H1 (cell line): ENCODE data around the gene DMBT1. TPM values are rescaled to one million over a fixed set of nuclear protein-coding genes. Genes with fewer than 3 reads are reported as not detected.

Experiments
- CTCF ChIA-PET: fragments of 300-600 bp; sonication (Branson Sonifier 250); formaldehyde crosslinking; loops from one replicate; lab custom pipeline; 2021; ENCODE audit not compliant: partially characterized antibody; lab: Charles Lee
- POLR2A ChIA-PET: fragments of 300-600 bp; sonication (Branson Sonifier 250); formaldehyde crosslinking; loops from one replicate; lab custom pipeline; 2021; ENCODE audit warnings: inconsistent platforms; ENCODE audit not compliant: partially characterized antibody; lab: Charles Lee
- DNase-seq, 2 experiments: peaks; one replicate each; pipeline versions ENCODE4 v3.0.0 to v3.0.0-alpha.2; 2010 to 2022; ENCODE audit warnings: low spot score in 2 of 2, low read depth in 1 of 2, mixed read lengths in 1 of 2
- FAIRE-seq: peaks from 2 replicates; lab custom pipeline; 2011; peaks lifted over from hg19 to GRCh38; lab: Jason Lieb, UNC
- H2AFZ ChIP-seq: 2 replicates; pipeline ENCODE4 v1.8.1; 2012; ENCODE audit warnings: low read length, inconsistent platforms
- H2AK5ac ChIP-seq: 2 replicates; pipeline ENCODE4 v1.6.1; 2013; ENCODE audit warnings: low read depth, low read length
- H2BK120ac ChIP-seq: replicated peaks from 2 replicates; pipeline ENCODE3; 2013; ENCODE audit warnings: low read depth, low read length, inconsistent platforms
- H2BK12ac ChIP-seq: 2 replicates; pipeline ENCODE4 v1.6.1; 2013; ENCODE audit warnings: low read depth, low read length
- H2BK15ac ChIP-seq: 2 replicates; pipeline ENCODE4 v1.6.1; 2013; ENCODE audit warnings: low read length
- H2BK20ac ChIP-seq: 2 replicates; pipeline ENCODE4 v1.6.1; 2013; ENCODE audit warnings: low read length
- H2BK5ac ChIP-seq: 2 replicates; pipeline ENCODE4 v1.6.1; 2013; ENCODE audit warnings: low read depth, low read length
- H3K14ac ChIP-seq: 2 replicates; pipeline ENCODE4 v1.6.1; 2013; ENCODE audit warnings: inconsistent platforms; ENCODE audit not compliant: insufficient read length
- H3K18ac ChIP-seq: 2 replicates; pipeline ENCODE4 v1.6.1; 2013; ENCODE audit warnings: low read length; ENCODE audit errors: extremely low read depth
- H3K23ac ChIP-seq: 2 replicates; pipeline ENCODE4 v1.6.1; 2013; ENCODE audit warnings: inconsistent platforms; ENCODE audit not compliant: insufficient read length
- H3K23me2 ChIP-seq: 2 replicates; pipeline ENCODE4 v1.6.1; 2013; ENCODE audit warnings: low read depth, low read length
- H3K27ac ChIP-seq: 2 replicates; pipeline ENCODE4 v1.6.1; 2011; ENCODE audit warnings: low read depth, low read length, inconsistent platforms
- H3K27me3 ChIP-seq, 4 experiments: replicated peaks in 1 of 4; 1 replicate in 1 of 4; 2 replicates in 3 of 4; pipeline versions ENCODE4 v1.6.1 to v1.8.1; 2011 to 2013; ENCODE audit warnings: low read length in 3 of 4, mild to moderate bottlenecking in 3 of 4, inconsistent platforms in 2 of 4, mixed read lengths in 2 of 4, moderate library complexity in 1 of 4; ENCODE audit not compliant: control insufficient read depth in 3 of 4, insufficient read depth in 3 of 4; ENCODE audit errors: extremely low read depth in 1 of 4
- H3K36me3 ChIP-seq, 4 experiments: 2 replicates each; pipeline versions ENCODE4 v1.6.1 to v1.8.1; 2011 to 2013; ENCODE audit warnings: mild to moderate bottlenecking in 4 of 4, low read length in 3 of 4, moderate library complexity in 2 of 4, control low read depth in 1 of 4, inconsistent platforms in 1 of 4; ENCODE audit not compliant: insufficient read depth in 4 of 4, control insufficient read depth in 2 of 4
- H3K4ac ChIP-seq: replicated peaks from 2 replicates; pipeline ENCODE3; 2013; ENCODE audit warnings: low read length, low read depth, mixed read lengths, inconsistent platforms; ENCODE audit not compliant: insufficient read length
- H3K4me1 ChIP-seq, 4 experiments: replicated peaks in 1 of 4; 1 replicate in 1 of 4; 2 replicates in 3 of 4; pipeline versions ENCODE4 v1.6.1 to v1.8.1; 2011 to 2013; ENCODE audit warnings: low read length in 3 of 4, inconsistent platforms in 2 of 4, mixed read lengths in 1 of 4; ENCODE audit not compliant: insufficient read depth in 4 of 4, control insufficient read depth in 3 of 4
- H3K4me2 ChIP-seq, 2 experiments: 2 replicates each; pipeline versions ENCODE4 v1.6.1 to v1.8.1; 2011 to 2013; ENCODE audit warnings: low read depth in 2 of 2, low read length in 2 of 2, control low read depth in 1 of 2, inconsistent platforms in 1 of 2, mild to moderate bottlenecking in 1 of 2; ENCODE audit not compliant: insufficient read depth in 1 of 2
- H3K4me3 ChIP-seq, 4 experiments: fragments of 200-600, 300-600 bp in 1 of 4; sonication (generic), shearing (Covaris generic), sonication (Bioruptor Twin) in 1 of 4; 2 replicates each; pipeline versions ENCODE4 v1.5.1 to v1.8.1; 2011 to 2016; ENCODE audit warnings: low read length in 4 of 4, low read depth in 3 of 4, control low read depth in 2 of 4, inconsistent platforms in 2 of 4, mild to moderate bottlenecking in 2 of 4, mixed read lengths in 1 of 4, moderate library complexity in 1 of 4; ENCODE audit not compliant: insufficient read depth in 2 of 4; ENCODE audit errors: extremely low read depth in 1 of 4
- H3K56ac ChIP-seq: replicated peaks from 2 replicates; pipeline ENCODE3; 2013; ENCODE audit warnings: low read depth, mild to moderate bottlenecking, mixed read lengths, low read length, inconsistent platforms; ENCODE audit not compliant: insufficient read length
- H3K79me1 ChIP-seq: 2 replicates; pipeline ENCODE4 v1.6.1; 2013; ENCODE audit warnings: low read depth, low read length, control low read depth
- H3K79me2 ChIP-seq, 2 experiments: 2 replicates each; pipeline versions ENCODE4 v1.6.1 to v1.8.1; 2012 to 2013; ENCODE audit warnings: low read length in 2 of 2, mild to moderate bottlenecking in 2 of 2, inconsistent platforms in 1 of 2; ENCODE audit not compliant: insufficient read depth in 2 of 2, control insufficient read depth in 1 of 2
- H3K9ac ChIP-seq, 4 experiments: replicated peaks in 1 of 4; 1 replicate in 1 of 4; 2 replicates in 3 of 4; pipeline versions ENCODE4 v1.6.1 to v1.8.1; 2011 to 2013; ENCODE audit warnings: low read depth in 3 of 4, low read length in 3 of 4, control low read depth in 2 of 4, mild to moderate bottlenecking in 2 of 4, moderate library complexity in 2 of 4, inconsistent platforms in 1 of 4; ENCODE audit errors: extremely low read depth in 1 of 4
- H3K9me3 ChIP-seq, 2 experiments: 2 replicates each; pipeline versions ENCODE4 v1.6.1 to v1.8.1; 2012 to 2013; ENCODE audit warnings: mild to moderate bottlenecking in 2 of 2, moderate library complexity in 2 of 2, control low read depth in 1 of 2, inconsistent platforms in 1 of 2, low read depth in 1 of 2, low read length in 1 of 2, mixed read lengths in 1 of 2; ENCODE audit not compliant: insufficient read depth in 2 of 2
- H4K20me1 ChIP-seq, 2 experiments: replicated peaks in 1 of 2; 2 replicates each; pipeline versions ENCODE3 to v1.8.1; 2011 to 2013; ENCODE audit warnings: inconsistent platforms in 2 of 2, low read length in 2 of 2, mild to moderate bottlenecking in 1 of 2; ENCODE audit not compliant: insufficient read depth in 2 of 2, control insufficient read depth in 1 of 2
- H4K5ac ChIP-seq: 2 replicates; pipeline ENCODE4 v1.6.1; 2013; ENCODE audit warnings: low read length, low read depth, mixed read lengths, inconsistent platforms; ENCODE audit not compliant: insufficient read length
- H4K8ac ChIP-seq: 2 replicates; pipeline ENCODE4 v1.8.0; 2013; ENCODE audit warnings: mild to moderate bottlenecking, moderate library complexity, low read length, inconsistent platforms; ENCODE audit not compliant: insufficient read depth; ENCODE audit errors: extremely low read depth
- H4K91ac ChIP-seq: replicated peaks from 2 replicates; pipeline ENCODE3; 2013; ENCODE audit warnings: low read length, mixed read lengths, inconsistent platforms; ENCODE audit not compliant: insufficient read length
- E2F6 ChIP-seq: IDR thresholded peaks from 2 replicates; pipeline ENCODE4 v1.6.1; 2012; ENCODE audit warnings: inconsistent platforms
- PHF8 ChIP-seq: fragments of 200-600 bp; sonication (generic); conservative IDR thresholded peaks from 2 replicates; pipeline ENCODE4 v1.7.1; 2012; ENCODE audit warnings: low read depth, mild to moderate bottlenecking, inconsistent platforms, low read length, moderate library complexity
- WGBS, 2 experiments: shearing (Covaris generic) in 1 of 2; methylation state at CpG; one replicate each; pipeline versions ENCODE4 v1.1.6 to v1.1.7; 2013 to 2015; ENCODE audit warnings: low lambda C conversion rate in 2 of 2, mixed read lengths in 2 of 2, inconsistent platforms in 1 of 2, low coverage in 1 of 2, missing lambda C conversion rate in 1 of 2; ENCODE audit not compliant: insufficient replicate concordance in 2 of 2, insufficient coverage in 1 of 2, insufficient read length in 1 of 2; ENCODE audit errors: extremely low coverage in 1 of 2, missing lambda C conversion rate in 1 of 2; 5-methylcytosine and 5-hydroxymethylcytosine counted together
- polyA plus RNA-seq, 7 experiments: library from polyadenylated mRNA; depleted of rRNA in 3 of 7; stranded (reverse) in 5 of 7; unstranded in 2 of 7; fragments of >200 nt in 5 of 7; fragments of 200-250 nt in 2 of 7; gene quantifications; 1 replicate in 5 of 7; 2 replicates in 1 of 7; 4 replicates in 1 of 7; pipeline versions ENCODE4 v1.2.1 to v1.2.3, GENCODE V29; 2011 to 2013; ENCODE audit warnings: missing spikeins in 2 of 7, mixed read lengths in 2 of 7
- total RNA-seq: library from RNA; stranded (reverse); fragmentation: NEBNext Ultra II Directional; extraction: Animal tissue kit (Norgen Biotek cat#: 25700); gene quantifications from 2 replicates; pipeline ENCODE4 v1.2.1, GENCODE V29; 2021

DMBT1 gene
- total and polyA plus RNA-seq, 2 of the 8 experiments (the other 6 are each of a cell fraction or from before 2014, with no cell fraction given), result 0.03 TPM; not detected in 1

GRCh38 chr10:122516734-122517133 is 43.8 kb upstream of the DMBT1 start:
- Histone ChIP-seq H3K4me3 (no peak overlapping the region), H3K4ac (no peak overlapping the region), H4K91ac (no peak overlapping the region), H3K27me3 (no peaks in the 10 kb centered on the region; a peak in 1 of 7 replicates), H3K36me3 (no peaks in the 10 kb centered on the region), H3K14ac (no peak overlapping the region), H3K4me1 (no peaks in the 10 kb centered on the region), H3K9ac (no peak overlapping the region), H2AFZ (no peak overlapping the region), H3K23ac (no peak overlapping the region), H4K8ac (no peak overlapping the region), H2BK20ac (no peak overlapping the region), H2BK5ac (no peak overlapping the region), H4K20me1 (no peaks in the 10 kb centered on the region), H2BK15ac (no peak overlapping the region), H3K79me2 (no peaks in the 10 kb centered on the region), H3K18ac (no peak overlapping the region), H2BK120ac (no peak overlapping the region), H3K27ac (no peak overlapping the region), H3K23me2 (no peaks in the 10 kb centered on the region), H3K9me3 (no peaks in the 10 kb centered on the region), H2BK12ac (no peak overlapping the region), H2AK5ac (no peak overlapping the region), H3K56ac (no peak overlapping the region), H3K4me2 (no peak overlapping the region), H4K5ac (no peak overlapping the region), H3K79me1 (no peaks in the 10 kb centered on the region)
- 88% methylated on average over 3 of the region's 4 CpGs; no CpG with 5 or more reads in 1 of the 2 experiments for WGBS, 2 experiments
- DNase-seq, result no peak
- ChIA-PET CTCF (interaction anchor here (0.8 to 2.4 kb wide), 4 partner anchors 9 to 188 kb away, joined by 3 to 7 read pairs (median 3); no protein-coding TSS in a partner anchor), POLR2A (no interaction called here)
- TF ChIP-seq E2F6 (peak; percentile 51; the same call in 1 of the 2 replicates), PHF8 (no peak)
- no peak for FAIRE-seq
